ENCODE data around the gene PTPN22.

The PTPN22 gene

GRCh38 chr1:113871597-113872113, at the start of gene PTPN22:
PTPN22 (minus strand) TSS chr1:113871712.
- H3K36me3 ChIP-seq (ENCODE audit: control insufficient read depth in 1 of 2, insufficient read depth in 2 of 2, low read length in 2 of 2) = no peaks in the 10 kb centered on the region
- H3K27me3 ChIP-seq (ENCODE audit: low read depth, low read length) = no peaks in the 10 kb centered on the region
- H3K4me1 ChIP-seq (ENCODE audit: control insufficient read depth in 1 of 2, insufficient read depth in 2 of 2, low read length in 2 of 2) = no peaks in the 10 kb centered on the region
- H3K4me3 ChIP-seq (ENCODE audit: low read depth in 1 of 2, low read length in 2 of 2) = peak within 1 kb of the TSS in 1 of 2 donors; percentile 23
- no peaks in the 10 kb centered on the region for H3K9me3 ChIP-seq (ENCODE audit: control insufficient read depth in 1 of 2, low read length in 2 of 2)
- peak within 1 kb of the TSS; percentile 72 for H3K27ac ChIP-seq (ENCODE audit: low read length)

- no peak overlapping the region for H3K4me3 ChIP-seq (ENCODE audit: low read depth in 1 of 2, low read length in 2 of 2)
- H3K9me3 ChIP-seq (ENCODE audit: control insufficient read depth in 1 of 2, low read length in 2 of 2) = no peaks in the 10 kb centered on the region
- no peak overlapping the region for H3K27ac ChIP-seq (ENCODE audit: low read length)
- no peaks in the 10 kb centered on the region for H3K36me3 ChIP-seq (ENCODE audit: control insufficient read depth in 1 of 2, insufficient read depth in 2 of 2, low read length in 2 of 2)
- peaks cover 0 to 3% of the 10 kb centered on the region in 2 donors for H3K4me1 ChIP-seq (ENCODE audit: control insufficient read depth in 1 of 2, insufficient read depth in 2 of 2, low read length in 2 of 2)
- no peaks in the 10 kb centered on the region for H3K27me3 ChIP-seq (ENCODE audit: low read depth, low read length)
These were observed 46.7 kb upstream of the PTPN22 start for GRCh38 chr1:113918243-113918642.

GRCh38 chr1:113917400-113918082, 46.0 kb upstream of the PTPN22 start:
- H3K4me3 ChIP-seq (ENCODE audit: low read depth in 1 of 2, low read length in 2 of 2) = no peak overlapping the region
- H3K36me3 ChIP-seq (ENCODE audit: control insufficient read depth in 1 of 2, insufficient read depth in 2 of 2, low read length in 2 of 2) = no peaks in the 10 kb centered on the region
- H3K27me3 ChIP-seq (ENCODE audit: low read depth, low read length) = no peaks in the 10 kb centered on the region
- no peak overlapping the region for H3K27ac ChIP-seq (ENCODE audit: low read length)
- H3K9me3 ChIP-seq (ENCODE audit: control insufficient read depth in 1 of 2, low read length in 2 of 2) = no peaks in the 10 kb centered on the region
- peaks cover 0 to 10% of the 10 kb centered on the region in 2 donors for H3K4me1 ChIP-seq (ENCODE audit: control insufficient read depth in 1 of 2, insufficient read depth in 2 of 2, low read length in 2 of 2)

- Histone ChIP-seq H3K27ac (ENCODE audit: low read length) (no peak overlapping the region), H3K9me3 (ENCODE audit: control insufficient read depth in 1 of 2, low read length in 2 of 2) (no peaks in the 10 kb centered on the region), H3K36me3 (ENCODE audit: control insufficient read depth in 1 of 2, insufficient read depth in 2 of 2, low read length in 2 of 2) (peaks cover 0 to under 1% of the 10 kb centered on the region in 2 donors), H3K4me3 (ENCODE audit: low read depth in 1 of 2, low read length in 2 of 2) (no peak overlapping the region), H3K27me3 (ENCODE audit: low read depth, low read length) (no peaks in the 10 kb centered on the region), H3K4me1 (ENCODE audit: control insufficient read depth in 1 of 2, insufficient read depth in 2 of 2, low read length in 2 of 2) (peaks cover 0 to 13% of the 10 kb centered on the region in 2 donors)
These were observed 45.5 kb upstream of the PTPN22 start for GRCh38 chr1:113916974-113917373.

GRCh38 chr1:113913887-113914664, 42.6 kb upstream of the PTPN22 start:
- no peak overlapping the region for H3K4me3 ChIP-seq (ENCODE audit: low read depth in 1 of 2, low read length in 2 of 2)
- peaks cover 0 to 13% of the 10 kb centered on the region in 2 donors for H3K4me1 ChIP-seq (ENCODE audit: control insufficient read depth in 1 of 2, insufficient read depth in 2 of 2, low read length in 2 of 2)
- no peaks in the 10 kb centered on the region for H3K27me3 ChIP-seq (ENCODE audit: low read depth, low read length)
- H3K27ac ChIP-seq (ENCODE audit: low read length) = no peak overlapping the region
- H3K9me3 ChIP-seq (ENCODE audit: control insufficient read depth in 1 of 2, low read length in 2 of 2) = no peaks in the 10 kb centered on the region
- peaks cover 5 to 14% of the 10 kb centered on the region in 2 donors for H3K36me3 ChIP-seq (ENCODE audit: control insufficient read depth in 1 of 2, insufficient read depth in 2 of 2, low read length in 2 of 2)

GRCh38 chr1:113913312-113913668, 41.8 kb upstream of the PTPN22 start:
- Histone ChIP-seq H3K27me3 (ENCODE audit: low read depth, low read length) (no peaks in the 10 kb centered on the region), H3K36me3 (ENCODE audit: control insufficient read depth in 1 of 2, insufficient read depth in 2 of 2, low read length in 2 of 2) (peaks cover 12 to 14% of the 10 kb centered on the region in 2 donors), H3K9me3 (ENCODE audit: control insufficient read depth in 1 of 2, low read length in 2 of 2) (no peaks in the 10 kb centered on the region), H3K27ac (ENCODE audit: low read length) (peak overlapping the region; percentile 77), H3K4me1 (ENCODE audit: control insufficient read depth in 1 of 2, insufficient read depth in 2 of 2, low read length in 2 of 2) (peaks cover 0 to 13% of the 10 kb centered on the region in 2 donors), H3K4me3 (ENCODE audit: low read depth in 1 of 2, low read length in 2 of 2) (peak overlapping the region in 1 of 2 donors; percentile 26)

GRCh38 chr1:113912594-113913311, 41.2 kb upstream of the PTPN22 start:
- H3K27me3 ChIP-seq (ENCODE audit: low read depth, low read length) = no peaks in the 10 kb centered on the region
- peaks cover 0 to 13% of the 10 kb centered on the region in 2 donors for H3K4me1 ChIP-seq (ENCODE audit: control insufficient read depth in 1 of 2, insufficient read depth in 2 of 2, low read length in 2 of 2)
- H3K4me3 ChIP-seq (ENCODE audit: low read depth in 1 of 2, low read length in 2 of 2) = peak overlapping the region in 1 of 2 donors; percentile 26
- H3K27ac ChIP-seq (ENCODE audit: low read length) = peak overlapping the region; percentile 77
- no peaks in the 10 kb centered on the region for H3K9me3 ChIP-seq (ENCODE audit: control insufficient read depth in 1 of 2, low read length in 2 of 2)
- peaks cover 18 to 19% of the 10 kb centered on the region in 2 donors for H3K36me3 ChIP-seq (ENCODE audit: control insufficient read depth in 1 of 2, insufficient read depth in 2 of 2, low read length in 2 of 2)

- Histone ChIP-seq H3K27me3 (ENCODE audit: low read depth, low read length) (no peaks in the 10 kb centered on the region), H3K36me3 (ENCODE audit: control insufficient read depth in 1 of 2, insufficient read depth in 2 of 2, low read length in 2 of 2) (peaks cover 11 to 23% of the 10 kb centered on the region in 2 donors), H3K4me1 (ENCODE audit: control insufficient read depth in 1 of 2, insufficient read depth in 2 of 2, low read length in 2 of 2) (peaks cover 0 to 21% of the 10 kb centered on the region in 2 donors), H3K4me3 (ENCODE audit: low read depth in 1 of 2, low read length in 2 of 2) (peak overlapping the region; percentile 77 to 98), H3K9me3 (ENCODE audit: control insufficient read depth in 1 of 2, low read length in 2 of 2) (no peaks in the 10 kb centered on the region), H3K27ac (ENCODE audit: low read length) (peak overlapping the region; percentile 98)
These were observed 33.9 kb upstream of the PTPN22 start for GRCh38 chr1:113905435-113905861.

GRCh38 chr1:113904674-113905434, 33.3 kb upstream of the PTPN22 start, which contains the start of the genes AP4B1 and DCLRE1B:
AP4B1 (minus strand) TSS chr1:113904799; CDS start chr1:113904717, 82 bp downstream.
DCLRE1B (plus strand) TSS chr1:113905326; CDS start chr1:113905587, 261 bp downstream.
- Histone ChIP-seq H3K27me3 (ENCODE audit: low read depth, low read length) (no peaks in the 10 kb centered on the region), H3K4me3 (ENCODE audit: low read depth in 1 of 2, low read length in 2 of 2) (peak within 1 kb of the TSS; percentile 77 to 98), H3K27ac (ENCODE audit: low read length) (peak within 1 kb of the TSS; percentile 98), H3K36me3 (ENCODE audit: control insufficient read depth in 1 of 2, insufficient read depth in 2 of 2, low read length in 2 of 2) (peaks cover 13 to 29% of the 10 kb centered on the region in 2 donors), H3K4me1 (ENCODE audit: control insufficient read depth in 1 of 2, insufficient read depth in 2 of 2, low read length in 2 of 2) (peaks cover 0 to 21% of the 10 kb centered on the region in 2 donors), H3K9me3 (ENCODE audit: control insufficient read depth in 1 of 2, low read length in 2 of 2) (no peaks in the 10 kb centered on the region)

GRCh38 chr1:113904293-113904673, 32.8 kb upstream of the PTPN22 start:
- Histone ChIP-seq H3K27ac (ENCODE audit: low read length) (peak overlapping the region; percentile 98), H3K36me3 (ENCODE audit: control insufficient read depth in 1 of 2, insufficient read depth in 2 of 2, low read length in 2 of 2) (peaks cover 14 to 34% of the 10 kb centered on the region in 2 donors), H3K9me3 (ENCODE audit: control insufficient read depth in 1 of 2, low read length in 2 of 2) (no peaks in the 10 kb centered on the region), H3K27me3 (ENCODE audit: low read depth, low read length) (no peaks in the 10 kb centered on the region), H3K4me3 (ENCODE audit: low read depth in 1 of 2, low read length in 2 of 2) (peak overlapping the region; percentile 77 to 98), H3K4me1 (ENCODE audit: control insufficient read depth in 1 of 2, insufficient read depth in 2 of 2, low read length in 2 of 2) (peaks cover 0 to 21% of the 10 kb centered on the region in 2 donors)

Data from muscle layer of duodenum (tissue), 2 donors.